H9 (cell line): Measurements from ENCODE around the gene MACC1. TPM values are rescaled to one million over a fixed set of nuclear protein-coding genes. Genes with fewer than 3 reads are reported as not detected.

Source experiments
- DNase-seq: peaks from one replicate; pipeline ENCODE4 v3.0.0-alpha.2; 2017
- H2AFZ ChIP-seq: one replicate; pipeline ENCODE4 v1.6.1; 2013; ENCODE audit warnings: mild to moderate bottlenecking, low read length, control low read depth, moderate library complexity
- H2AK5ac ChIP-seq: 2 replicates; pipeline ENCODE4 v1.6.1; 2013; ENCODE audit warnings: low read length, control low read depth, mixed read lengths; ENCODE audit not compliant: insufficient read length
- H2BK120ac ChIP-seq: one replicate; pipeline ENCODE4 v1.6.1; 2013; ENCODE audit warnings: low read depth, mild to moderate bottlenecking, low read length, control low read depth, inconsistent platforms; ENCODE audit not compliant: poor library complexity, severe bottlenecking
- H2BK12ac ChIP-seq: 2 replicates; pipeline ENCODE4 v1.6.1; 2013; ENCODE audit warnings: low read length, control low read depth, mixed read lengths, low read depth; ENCODE audit not compliant: insufficient read length
- H2BK15ac ChIP-seq: 2 replicates; pipeline ENCODE4 v1.6.1; 2013; ENCODE audit warnings: low read depth, low read length, control low read depth
- H2BK20ac ChIP-seq: one replicate; pipeline ENCODE4 v1.6.1; 2013; ENCODE audit warnings: low read depth, mild to moderate bottlenecking, low read length, control low read depth, inconsistent platforms; ENCODE audit not compliant: poor library complexity, severe bottlenecking
- H2BK5ac ChIP-seq: 2 replicates; pipeline ENCODE4 v1.6.1; 2013; ENCODE audit warnings: low read length, control low read depth, mixed read lengths; ENCODE audit not compliant: insufficient read length
- H3K14ac ChIP-seq: 2 replicates; pipeline ENCODE4 v1.6.1; 2013; ENCODE audit warnings: low read length, control low read depth; ENCODE audit not compliant: insufficient read depth
- H3K18ac ChIP-seq: 2 replicates; pipeline ENCODE4 v1.6.1; 2013; ENCODE audit warnings: low read depth, mild to moderate bottlenecking, mixed read lengths, low read length, control low read depth; ENCODE audit not compliant: insufficient read length
- H3K23ac ChIP-seq: 2 replicates; pipeline ENCODE4 v1.6.1; 2013; ENCODE audit warnings: low read length, control low read depth, mixed read lengths, low read depth; ENCODE audit not compliant: insufficient read length
- H3K23me2 ChIP-seq: 2 replicates; pipeline ENCODE4 v1.6.1; 2013; ENCODE audit warnings: low read depth, mild to moderate bottlenecking, mixed read lengths, low read length, control low read depth; ENCODE audit not compliant: insufficient read length, poor library complexity, severe bottlenecking
- H3K27ac ChIP-seq: 2 replicates; pipeline ENCODE4 v1.5.1; 2013; ENCODE audit warnings: low read length, control low read depth, mixed read lengths, low read depth; ENCODE audit not compliant: insufficient read length
- H3K27me3 ChIP-seq: 2 replicates; pipeline ENCODE4 v1.6.1; 2013; ENCODE audit warnings: low read length, control low read depth, inconsistent platforms; ENCODE audit not compliant: insufficient read depth
- H3K4ac ChIP-seq: 2 replicates; pipeline ENCODE4 v1.6.1; 2013; ENCODE audit warnings: low read depth, mild to moderate bottlenecking, control low read depth, inconsistent platforms, low read length, moderate library complexity
- H3K4me1 ChIP-seq: 2 replicates; pipeline ENCODE4 v1.6.1; 2013; ENCODE audit warnings: low read length, control low read depth, inconsistent platforms; ENCODE audit not compliant: insufficient read depth
- H3K4me2 ChIP-seq: 2 replicates; pipeline ENCODE4 v1.6.1; 2013; ENCODE audit warnings: low read length, control low read depth, mixed read lengths; ENCODE audit not compliant: insufficient read length, insufficient read depth
- H3K56ac ChIP-seq: 2 replicates; pipeline ENCODE4 v1.6.1; 2013; ENCODE audit warnings: low read depth, mild to moderate bottlenecking, mixed read lengths, low read length, control low read depth; ENCODE audit not compliant: insufficient read length
- H3K79me1 ChIP-seq: 2 replicates; pipeline ENCODE4 v1.6.1; 2013; ENCODE audit warnings: low read depth, mild to moderate bottlenecking, moderate library complexity, low read length, control low read depth, inconsistent platforms; ENCODE audit not compliant: insufficient read depth, poor library complexity, severe bottlenecking
- H3K79me2 ChIP-seq: 2 replicates; pipeline ENCODE4 v1.6.1; 2013; ENCODE audit warnings: low read length, control low read depth, inconsistent platforms; ENCODE audit not compliant: insufficient read depth
- H3K9ac ChIP-seq: 2 replicates; pipeline ENCODE4 v1.6.1; 2013; ENCODE audit warnings: low read length, control low read depth, mixed read lengths; ENCODE audit not compliant: insufficient read length; ENCODE audit errors: extremely low read depth
- H3K9me3 ChIP-seq: one replicate; pipeline ENCODE4 v1.6.1; 2013; ENCODE audit warnings: low read depth, low read length, inconsistent platforms; ENCODE audit not compliant: control insufficient read depth
- H3T11ph ChIP-seq: one replicate; pipeline ENCODE4 v1.6.1; 2013; ENCODE audit warnings: mild to moderate bottlenecking, low read length, control low read depth, inconsistent platforms
- H4K20me1 ChIP-seq: one replicate; pipeline ENCODE4 v1.6.1; 2013; ENCODE audit not compliant: control insufficient read depth, insufficient read length, insufficient read depth
- H4K5ac ChIP-seq: 2 replicates; pipeline ENCODE4 v1.6.1; 2013; ENCODE audit warnings: low read depth, mild to moderate bottlenecking, mixed read lengths, low read length, control low read depth; ENCODE audit not compliant: insufficient read length
- H4K8ac ChIP-seq: replicated peaks from 2 replicates; pipeline ENCODE4 v1.6.1; 2013; ENCODE audit warnings: low read length, control low read depth, mixed read lengths, low read depth; ENCODE audit not compliant: insufficient read length
- H4K91ac ChIP-seq: 2 replicates; pipeline ENCODE4 v1.6.1; 2013; ENCODE audit warnings: low read depth, mild to moderate bottlenecking, moderate library complexity, mixed read lengths, low read length, control low read depth; ENCODE audit not compliant: insufficient read length
- H3K27ac Mint-ChIP-seq, 3 experiments: 2 replicates in 2 of 3; 3 replicates in 1 of 3; pipeline ENCODE4 v1.8.0; 2020 to 2021; ENCODE audit warnings: mixed read lengths in 3 of 3, mild to moderate bottlenecking in 1 of 3, moderate library complexity in 1 of 3
- H3K27me3 Mint-ChIP-seq: 2 replicates; pipeline ENCODE4 v1.8.0; 2021; ENCODE audit warnings: low read depth, mild to moderate bottlenecking, moderate library complexity, mixed read lengths
- H3K36me3 Mint-ChIP-seq, 3 experiments: 2 replicates in 2 of 3; 3 replicates in 1 of 3; pipeline ENCODE4 v1.8.0; 2020 to 2021; ENCODE audit warnings: low read depth in 3 of 3, mixed read lengths in 3 of 3; ENCODE audit not compliant: insufficient read depth in 1 of 3
- H3K4me1 Mint-ChIP-seq, 2 experiments: 2 replicates each; pipeline ENCODE4 v1.8.0; 2020; ENCODE audit warnings: mixed read lengths in 2 of 2
- H3K4me3 Mint-ChIP-seq, 2 experiments: 2 replicates in 1 of 2; 3 replicates in 1 of 2; pipeline ENCODE4 v1.8.0; 2020 to 2021; ENCODE audit warnings: mild to moderate bottlenecking in 2 of 2, mixed read lengths in 2 of 2, moderate library complexity in 1 of 2
- H3K9me3 Mint-ChIP-seq, 2 experiments: 2 replicates in 1 of 2; 3 replicates in 1 of 2; pipeline ENCODE4 v1.8.0; 2020; ENCODE audit warnings: mild to moderate bottlenecking in 2 of 2, mixed read lengths in 2 of 2, moderate library complexity in 1 of 2
- WGBS: extraction: QIAGEN DNeasy Blood & Tissue Kit; methylation state at CpG from one replicate; pipeline ENCODE4 v1.1.7; 2013; ENCODE audit warnings: missing lambda C conversion rate, low lambda C conversion rate, mixed read lengths; ENCODE audit not compliant: insufficient read length; ENCODE audit errors: extremely low coverage; 5-methylcytosine and 5-hydroxymethylcytosine counted together
- total RNA-seq: library from RNA; stranded (reverse); gene quantifications from 2 replicates; pipeline ENCODE4 v1.2.1, GENCODE V29; 2021
- TF ChIP-seq, protein P1 (sequence below): fragments of 200-600 bp; sonication (generic); conservative IDR thresholded peaks from 3 replicates; pipeline ENCODE4 v1.8.0; 2021; ENCODE audit warnings: antibody characterized with exemption, mild to moderate bottlenecking

Gene MACC1
- total RNA-seq, 1 experiment from 2014 or later, result 11.0 TPM

DNA sequence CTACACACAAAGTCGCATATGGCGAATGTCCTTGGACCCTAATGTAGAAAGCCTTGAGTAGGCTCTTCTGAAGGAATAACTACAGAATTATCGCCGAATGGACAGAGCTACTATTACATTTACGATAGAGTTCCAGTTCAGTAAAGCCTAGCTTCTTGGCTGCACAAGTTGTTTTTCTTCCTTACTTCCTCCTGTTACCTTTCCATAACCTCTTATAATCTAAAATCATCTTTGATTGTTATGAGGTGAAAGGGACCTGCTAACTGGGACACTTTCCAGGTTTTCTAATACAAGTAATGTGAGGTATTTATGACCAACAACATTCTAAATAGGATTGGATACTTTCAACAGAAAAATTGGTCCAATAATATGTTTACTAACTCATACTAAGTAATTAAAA, 31.2 kb downstream of the MACC1 start:
- H2BK12ac ChIP-seq, result no peak overlapping the region
- H2BK20ac ChIP-seq, result no peak overlapping the region
- no peaks in the 10 kb centered on the region for H3K79me2 ChIP-seq
- H3K56ac ChIP-seq, result no peak overlapping the region
- no peak overlapping the region for H3K27ac Mint-ChIP-seq
- H2BK120ac ChIP-seq, result no peak overlapping the region
- no peaks in the 10 kb centered on the region for H3K79me1 ChIP-seq
- H4K5ac ChIP-seq, result no peak overlapping the region
- peaks cover 0 to 2% of the 10 kb centered on the region in 2 experiments; a peak in 1 of 4 replicates for H3K4me1 Mint-ChIP-seq
- no peak for DNase-seq
- H2BK15ac ChIP-seq, result no peak overlapping the region
- no peaks in the 10 kb centered on the region for H4K20me1 ChIP-seq
- H3K4me2 ChIP-seq, result no peak overlapping the region
- H3K23ac ChIP-seq, result no peak overlapping the region
- TF ChIP-seq, protein P1, sequence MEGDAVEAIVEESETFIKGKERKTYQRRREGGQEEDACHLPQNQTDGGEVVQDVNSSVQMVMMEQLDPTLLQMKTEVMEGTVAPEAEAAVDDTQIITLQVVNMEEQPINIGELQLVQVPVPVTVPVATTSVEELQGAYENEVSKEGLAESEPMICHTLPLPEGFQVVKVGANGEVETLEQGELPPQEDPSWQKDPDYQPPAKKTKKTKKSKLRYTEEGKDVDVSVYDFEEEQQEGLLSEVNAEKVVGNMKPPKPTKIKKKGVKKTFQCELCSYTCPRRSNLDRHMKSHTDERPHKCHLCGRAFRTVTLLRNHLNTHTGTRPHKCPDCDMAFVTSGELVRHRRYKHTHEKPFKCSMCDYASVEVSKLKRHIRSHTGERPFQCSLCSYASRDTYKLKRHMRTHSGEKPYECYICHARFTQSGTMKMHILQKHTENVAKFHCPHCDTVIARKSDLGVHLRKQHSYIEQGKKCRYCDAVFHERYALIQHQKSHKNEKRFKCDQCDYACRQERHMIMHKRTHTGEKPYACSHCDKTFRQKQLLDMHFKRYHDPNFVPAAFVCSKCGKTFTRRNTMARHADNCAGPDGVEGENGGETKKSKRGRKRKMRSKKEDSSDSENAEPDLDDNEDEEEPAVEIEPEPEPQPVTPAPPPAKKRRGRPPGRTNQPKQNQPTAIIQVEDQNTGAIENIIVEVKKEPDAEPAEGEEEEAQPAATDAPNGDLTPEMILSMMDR, result no peak
- no peak overlapping the region for H3K18ac ChIP-seq
- H3K27ac ChIP-seq, result no peak overlapping the region
- H2AK5ac ChIP-seq, result no peak overlapping the region
- no peak overlapping the region for H3K9ac ChIP-seq
- no CpG with 5 or more reads among the region's 5 CpGs for WGBS
- H3K4ac ChIP-seq, result no peak overlapping the region
- no peaks in the 10 kb centered on the region for H3K23me2 ChIP-seq
- peaks cover 5 to 8% (median 5%) of the 10 kb centered on the region in 3 experiments for H3K36me3 Mint-ChIP-seq
- H3K9me3 ChIP-seq, result no peaks in the 10 kb centered on the region
- H3K27me3 Mint-ChIP-seq, result no peaks in the 10 kb centered on the region
- H3K4me1 ChIP-seq, result no peaks in the 10 kb centered on the region; the same call in 1 of the 2 replicates
- peaks cover 4 to 6% of the 10 kb centered on the region in 2 experiments; a peak in 3 of 5 replicates for H3K9me3 Mint-ChIP-seq
- H4K91ac ChIP-seq, result no peak overlapping the region
- H4K8ac ChIP-seq, result no peak overlapping the region
- H3T11ph ChIP-seq, result no peak overlapping the region
- no peak overlapping the region for H2BK5ac ChIP-seq
- H3K27me3 ChIP-seq, result no peaks in the 10 kb centered on the region
- no peak overlapping the region for H2AFZ ChIP-seq
- H3K14ac ChIP-seq, result no peak overlapping the region
- no peak overlapping the region for H3K4me3 Mint-ChIP-seq
